H9 (cell line): ENCODE data around the gene TTC17. TPM values are rescaled to one million over a fixed set of nuclear protein-coding genes. Genes with fewer than 3 reads are reported as not detected.

Experiments
- DNase-seq: peaks from one replicate; pipeline ENCODE4 v3.0.0-alpha.2; 2017
- H2AFZ ChIP-seq: one replicate; pipeline ENCODE4 v1.6.1; 2013; ENCODE audit warnings: mild to moderate bottlenecking, low read length, control low read depth, moderate library complexity
- H2AK5ac ChIP-seq: 2 replicates; pipeline ENCODE4 v1.6.1; 2013; ENCODE audit warnings: low read length, control low read depth, mixed read lengths; ENCODE audit not compliant: insufficient read length
- H2BK120ac ChIP-seq: one replicate; pipeline ENCODE4 v1.6.1; 2013; ENCODE audit warnings: low read depth, mild to moderate bottlenecking, low read length, control low read depth, inconsistent platforms; ENCODE audit not compliant: poor library complexity, severe bottlenecking
- H2BK12ac ChIP-seq: 2 replicates; pipeline ENCODE4 v1.6.1; 2013; ENCODE audit warnings: low read length, control low read depth, mixed read lengths, low read depth; ENCODE audit not compliant: insufficient read length
- H2BK15ac ChIP-seq: 2 replicates; pipeline ENCODE4 v1.6.1; 2013; ENCODE audit warnings: low read depth, low read length, control low read depth
- H2BK20ac ChIP-seq: one replicate; pipeline ENCODE4 v1.6.1; 2013; ENCODE audit warnings: low read depth, mild to moderate bottlenecking, low read length, control low read depth, inconsistent platforms; ENCODE audit not compliant: poor library complexity, severe bottlenecking
- H2BK5ac ChIP-seq: 2 replicates; pipeline ENCODE4 v1.6.1; 2013; ENCODE audit warnings: low read length, control low read depth, mixed read lengths; ENCODE audit not compliant: insufficient read length
- H3K14ac ChIP-seq: 2 replicates; pipeline ENCODE4 v1.6.1; 2013; ENCODE audit warnings: low read length, control low read depth; ENCODE audit not compliant: insufficient read depth
- H3K18ac ChIP-seq: 2 replicates; pipeline ENCODE4 v1.6.1; 2013; ENCODE audit warnings: low read depth, mild to moderate bottlenecking, mixed read lengths, low read length, control low read depth; ENCODE audit not compliant: insufficient read length
- H3K23ac ChIP-seq: 2 replicates; pipeline ENCODE4 v1.6.1; 2013; ENCODE audit warnings: low read length, control low read depth, mixed read lengths, low read depth; ENCODE audit not compliant: insufficient read length
- H3K23me2 ChIP-seq: 2 replicates; pipeline ENCODE4 v1.6.1; 2013; ENCODE audit warnings: low read depth, mild to moderate bottlenecking, mixed read lengths, low read length, control low read depth; ENCODE audit not compliant: insufficient read length, poor library complexity, severe bottlenecking
- H3K27ac ChIP-seq: 2 replicates; pipeline ENCODE4 v1.5.1; 2013; ENCODE audit warnings: low read length, control low read depth, mixed read lengths, low read depth; ENCODE audit not compliant: insufficient read length
- H3K27me3 ChIP-seq: 2 replicates; pipeline ENCODE4 v1.6.1; 2013; ENCODE audit warnings: low read length, control low read depth, inconsistent platforms; ENCODE audit not compliant: insufficient read depth
- H3K4ac ChIP-seq: 2 replicates; pipeline ENCODE4 v1.6.1; 2013; ENCODE audit warnings: low read depth, mild to moderate bottlenecking, control low read depth, inconsistent platforms, low read length, moderate library complexity
- H3K4me1 ChIP-seq: 2 replicates; pipeline ENCODE4 v1.6.1; 2013; ENCODE audit warnings: low read length, control low read depth, inconsistent platforms; ENCODE audit not compliant: insufficient read depth
- H3K4me2 ChIP-seq: 2 replicates; pipeline ENCODE4 v1.6.1; 2013; ENCODE audit warnings: low read length, control low read depth, mixed read lengths; ENCODE audit not compliant: insufficient read length, insufficient read depth
- H3K56ac ChIP-seq: 2 replicates; pipeline ENCODE4 v1.6.1; 2013; ENCODE audit warnings: low read depth, mild to moderate bottlenecking, mixed read lengths, low read length, control low read depth; ENCODE audit not compliant: insufficient read length
- H3K79me1 ChIP-seq: 2 replicates; pipeline ENCODE4 v1.6.1; 2013; ENCODE audit warnings: low read depth, mild to moderate bottlenecking, moderate library complexity, low read length, control low read depth, inconsistent platforms; ENCODE audit not compliant: insufficient read depth, poor library complexity, severe bottlenecking
- H3K79me2 ChIP-seq: 2 replicates; pipeline ENCODE4 v1.6.1; 2013; ENCODE audit warnings: low read length, control low read depth, inconsistent platforms; ENCODE audit not compliant: insufficient read depth
- H3K9ac ChIP-seq: 2 replicates; pipeline ENCODE4 v1.6.1; 2013; ENCODE audit warnings: low read length, control low read depth, mixed read lengths; ENCODE audit not compliant: insufficient read length; ENCODE audit errors: extremely low read depth
- H3K9me3 ChIP-seq: one replicate; pipeline ENCODE4 v1.6.1; 2013; ENCODE audit warnings: low read depth, low read length, inconsistent platforms; ENCODE audit not compliant: control insufficient read depth
- H3T11ph ChIP-seq: one replicate; pipeline ENCODE4 v1.6.1; 2013; ENCODE audit warnings: mild to moderate bottlenecking, low read length, control low read depth, inconsistent platforms
- H4K20me1 ChIP-seq: one replicate; pipeline ENCODE4 v1.6.1; 2013; ENCODE audit not compliant: control insufficient read depth, insufficient read length, insufficient read depth
- H4K5ac ChIP-seq: 2 replicates; pipeline ENCODE4 v1.6.1; 2013; ENCODE audit warnings: low read depth, mild to moderate bottlenecking, mixed read lengths, low read length, control low read depth; ENCODE audit not compliant: insufficient read length
- H4K8ac ChIP-seq: replicated peaks from 2 replicates; pipeline ENCODE4 v1.6.1; 2013; ENCODE audit warnings: low read length, control low read depth, mixed read lengths, low read depth; ENCODE audit not compliant: insufficient read length
- H4K91ac ChIP-seq: 2 replicates; pipeline ENCODE4 v1.6.1; 2013; ENCODE audit warnings: low read depth, mild to moderate bottlenecking, moderate library complexity, mixed read lengths, low read length, control low read depth; ENCODE audit not compliant: insufficient read length
- H3K27ac Mint-ChIP-seq, 3 experiments: 2 replicates in 2 of 3; 3 replicates in 1 of 3; pipeline ENCODE4 v1.8.0; 2020 to 2021; ENCODE audit warnings: mixed read lengths in 3 of 3, mild to moderate bottlenecking in 1 of 3, moderate library complexity in 1 of 3
- H3K27me3 Mint-ChIP-seq: 2 replicates; pipeline ENCODE4 v1.8.0; 2021; ENCODE audit warnings: low read depth, mild to moderate bottlenecking, moderate library complexity, mixed read lengths
- H3K36me3 Mint-ChIP-seq, 3 experiments: 2 replicates in 2 of 3; 3 replicates in 1 of 3; pipeline ENCODE4 v1.8.0; 2020 to 2021; ENCODE audit warnings: low read depth in 3 of 3, mixed read lengths in 3 of 3; ENCODE audit not compliant: insufficient read depth in 1 of 3
- H3K4me1 Mint-ChIP-seq, 2 experiments: 2 replicates each; pipeline ENCODE4 v1.8.0; 2020; ENCODE audit warnings: mixed read lengths in 2 of 2
- H3K4me3 Mint-ChIP-seq, 2 experiments: 2 replicates in 1 of 2; 3 replicates in 1 of 2; pipeline ENCODE4 v1.8.0; 2020 to 2021; ENCODE audit warnings: mild to moderate bottlenecking in 2 of 2, mixed read lengths in 2 of 2, moderate library complexity in 1 of 2
- H3K9me3 Mint-ChIP-seq, 2 experiments: 2 replicates in 1 of 2; 3 replicates in 1 of 2; pipeline ENCODE4 v1.8.0; 2020; ENCODE audit warnings: mild to moderate bottlenecking in 2 of 2, mixed read lengths in 2 of 2, moderate library complexity in 1 of 2
- WGBS: extraction: QIAGEN DNeasy Blood & Tissue Kit; methylation state at CpG from one replicate; pipeline ENCODE4 v1.1.7; 2013; ENCODE audit warnings: missing lambda C conversion rate, low lambda C conversion rate, mixed read lengths; ENCODE audit not compliant: insufficient read length; ENCODE audit errors: extremely low coverage; 5-methylcytosine and 5-hydroxymethylcytosine counted together
- total RNA-seq: library from RNA; stranded (reverse); gene quantifications from 2 replicates; pipeline ENCODE4 v1.2.1, GENCODE V29; 2021
- TF ChIP-seq, protein P1 (sequence below): fragments of 200-600 bp; sonication (generic); conservative IDR thresholded peaks from 3 replicates; pipeline ENCODE4 v1.8.0; 2021; ENCODE audit warnings: antibody characterized with exemption, mild to moderate bottlenecking

The TTC17 gene
- total RNA-seq, 1 experiment from 2014 or later = 68.5 TPM

GRCh38 chr11:43366677-43367076 is 8.0 kb downstream of the TTC17 start:
- no CpG with 5 or more reads among the region's 5 CpGs for WGBS
- peaks cover 51% of the 10 kb centered on the region; the same call in 1 of the 2 replicates for H3K79me2 ChIP-seq
- TF ChIP-seq, protein P1, sequence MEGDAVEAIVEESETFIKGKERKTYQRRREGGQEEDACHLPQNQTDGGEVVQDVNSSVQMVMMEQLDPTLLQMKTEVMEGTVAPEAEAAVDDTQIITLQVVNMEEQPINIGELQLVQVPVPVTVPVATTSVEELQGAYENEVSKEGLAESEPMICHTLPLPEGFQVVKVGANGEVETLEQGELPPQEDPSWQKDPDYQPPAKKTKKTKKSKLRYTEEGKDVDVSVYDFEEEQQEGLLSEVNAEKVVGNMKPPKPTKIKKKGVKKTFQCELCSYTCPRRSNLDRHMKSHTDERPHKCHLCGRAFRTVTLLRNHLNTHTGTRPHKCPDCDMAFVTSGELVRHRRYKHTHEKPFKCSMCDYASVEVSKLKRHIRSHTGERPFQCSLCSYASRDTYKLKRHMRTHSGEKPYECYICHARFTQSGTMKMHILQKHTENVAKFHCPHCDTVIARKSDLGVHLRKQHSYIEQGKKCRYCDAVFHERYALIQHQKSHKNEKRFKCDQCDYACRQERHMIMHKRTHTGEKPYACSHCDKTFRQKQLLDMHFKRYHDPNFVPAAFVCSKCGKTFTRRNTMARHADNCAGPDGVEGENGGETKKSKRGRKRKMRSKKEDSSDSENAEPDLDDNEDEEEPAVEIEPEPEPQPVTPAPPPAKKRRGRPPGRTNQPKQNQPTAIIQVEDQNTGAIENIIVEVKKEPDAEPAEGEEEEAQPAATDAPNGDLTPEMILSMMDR = no peak
- H3K79me1 ChIP-seq = peaks cover 7% of the 10 kb centered on the region
- no peak overlapping the region for H4K8ac ChIP-seq
- H2BK5ac ChIP-seq = no peak overlapping the region
- H3K9ac ChIP-seq = no peak overlapping the region
- no peaks in the 10 kb centered on the region for H4K20me1 ChIP-seq
- H3K4me1 ChIP-seq = no peaks in the 10 kb centered on the region
- H3K4ac ChIP-seq = no peak overlapping the region
- H2BK20ac ChIP-seq = no peak overlapping the region
- H2BK15ac ChIP-seq = no peak overlapping the region
- no peaks in the 10 kb centered on the region for H3K23me2 ChIP-seq
- no peak overlapping the region for H3T11ph ChIP-seq
- Mint-ChIP-seq H3K36me3 (peaks cover 5 to 41% (median 23%) of the 10 kb centered on the region in 3 experiments), H3K27ac (no peak overlapping the region), H3K27me3 (no peaks in the 10 kb centered on the region), H3K9me3 (no peaks in the 10 kb centered on the region), H3K4me1 (no peaks in the 10 kb centered on the region; a peak in 1 of 4 replicates), H3K4me3 (no peak overlapping the region)
- no peak overlapping the region for H4K91ac ChIP-seq
- no peak overlapping the region for H3K14ac ChIP-seq
- H3K4me2 ChIP-seq = no peak overlapping the region
- H3K27me3 ChIP-seq = no peaks in the 10 kb centered on the region
- H3K56ac ChIP-seq = no peak overlapping the region
- H4K5ac ChIP-seq = no peak overlapping the region
- H3K9me3 ChIP-seq = no peaks in the 10 kb centered on the region
- H2BK120ac ChIP-seq = no peak overlapping the region
- no peak overlapping the region for H3K27ac ChIP-seq
- DNase-seq = no peak
- H3K18ac ChIP-seq = no peak overlapping the region
- H2AFZ ChIP-seq = no peak overlapping the region
- H2AK5ac ChIP-seq = no peak overlapping the region
- H2BK12ac ChIP-seq = no peak overlapping the region
- no peak overlapping the region for H3K23ac ChIP-seq
